HFFc6 (cell line): Measurements from ENCODE around the gene ALDOA. TPM values are rescaled to one million over a fixed set of nuclear protein-coding genes. Genes with fewer than 3 reads are reported as not detected.

Experiments used
- DNase-seq: peaks from one replicate; pipeline ENCODE4 v3.0.0-alpha.2; 2018
- H3K27ac Mint-ChIP-seq: 2 replicates; pipeline ENCODE4 v1.8.0; 2020; ENCODE audit warnings: mild to moderate bottlenecking, mixed read lengths
- H3K27me3 Mint-ChIP-seq: 2 replicates; pipeline ENCODE4 v1.8.0; 2021; ENCODE audit warnings: mild to moderate bottlenecking, moderate library complexity, mixed read lengths; ENCODE audit not compliant: insufficient read depth
- H3K36me3 Mint-ChIP-seq: 2 replicates; pipeline ENCODE4 v1.8.0; 2021; ENCODE audit warnings: low read depth, mixed read lengths
- H3K4me1 Mint-ChIP-seq: 2 replicates; pipeline ENCODE4 v1.8.0; 2020; ENCODE audit warnings: low read depth, mixed read lengths
- H3K4me3 Mint-ChIP-seq: 2 replicates; pipeline ENCODE4 v1.8.0; 2020; ENCODE audit warnings: mild to moderate bottlenecking, moderate library complexity, mixed read lengths
- H3K9me3 Mint-ChIP-seq: 2 replicates; pipeline ENCODE4 v1.8.0; 2020; ENCODE audit warnings: mild to moderate bottlenecking, mixed read lengths
- CTCF ChIP-seq: fragments of 200-600 bp; sonication (generic); IDR thresholded peaks from 2 replicates; pipeline ENCODE4 v1.5.0; 2021; ENCODE audit warnings: antibody characterized with exemption, mild to moderate bottlenecking
- total RNA-seq, 6 experiments: library from RNA; stranded (reverse); fragmentation: NEBNext Ultra II Directional; extraction: Animal tissue kit (Norgen Biotek cat#: 25700); gene quantifications; 2 replicates in 1 of 6; 3 replicates in 5 of 6; pipeline ENCODE4 v1.2.3, GENCODE V29; 2021

ALDOA gene
- total RNA-seq, 6 experiments from 2014 or later: 1,621 to 1,937 (median 1,752) TPM

GRCh38 chr16:30076276-30076791, 10.8 kb downstream of the ALDOA start:
- Mint-ChIP-seq H3K9me3 (no peaks in the 10 kb centered on the region; the same call in 1 of the 2 replicates), H3K4me3 (peak overlapping the region; percentile 98), H3K27me3 (peaks cover 10% of the 10 kb centered on the region), H3K4me1 (peaks cover 27% of the 10 kb centered on the region), H3K27ac (peak overlapping the region; percentile 83), H3K36me3 (peaks cover 40% of the 10 kb centered on the region)
- no peak for TF ChIP-seq CTCF
- DNase-seq: no peak

- Mint-ChIP-seq H3K36me3 (peaks cover 38% of the 10 kb centered on the region), H3K4me1 (peaks cover 27% of the 10 kb centered on the region), H3K9me3 (no peaks in the 10 kb centered on the region), H3K4me3 (peak overlapping the region; percentile 98), H3K27ac (peak overlapping the region; percentile 83), H3K27me3 (peaks cover 10% of the 10 kb centered on the region)
- peak; percentile 33 for DNase-seq
- TF ChIP-seq CTCF: no peak
Measured at GRCh38 chr16:30077656-30078055, 12.1 kb downstream of the ALDOA start.

DNA sequence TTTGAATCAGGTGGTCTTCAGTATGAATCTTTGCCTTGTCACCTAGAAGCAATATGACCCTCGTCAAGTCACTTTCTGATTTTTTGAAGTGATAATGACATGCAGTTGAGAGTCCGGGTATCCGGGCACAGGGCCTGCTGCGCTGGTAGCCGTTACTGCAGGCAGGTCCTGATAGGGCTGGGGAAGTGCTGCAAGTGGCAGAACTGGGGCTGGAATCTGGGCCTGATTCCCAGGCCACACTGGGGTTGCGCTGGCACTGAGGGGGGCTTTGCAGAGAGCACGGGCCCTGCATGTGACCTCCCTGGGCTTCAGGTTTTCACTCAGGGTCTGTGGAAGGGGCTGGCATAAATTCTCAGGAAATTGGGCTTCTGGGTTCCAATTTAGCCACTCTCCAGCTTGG, 13.2 kb downstream of the ALDOA start:
- Mint-ChIP-seq H3K36me3 (peaks cover 42% of the 10 kb centered on the region), H3K27ac (peak overlapping the region; percentile 52; the same call in 1 of the 2 replicates), H3K4me1 (peaks cover 27% of the 10 kb centered on the region), H3K4me3 (no peak overlapping the region), H3K9me3 (no peaks in the 10 kb centered on the region), H3K27me3 (peaks cover 8% of the 10 kb centered on the region)
- no peak for DNase-seq
- no peak for TF ChIP-seq CTCF

- Mint-ChIP-seq H3K27me3 (peaks cover 5% of the 10 kb centered on the region), H3K36me3 (peaks cover 40% of the 10 kb centered on the region), H3K4me3 (no peak overlapping the region), H3K9me3 (no peaks in the 10 kb centered on the region), H3K27ac (no peak overlapping the region), H3K4me1 (peaks cover 27% of the 10 kb centered on the region)
- DNase-seq: no peak
- TF ChIP-seq CTCF: no peak
Measured at GRCh38 chr16:30079480-30079879, 13.9 kb downstream of the ALDOA start.

DNA sequence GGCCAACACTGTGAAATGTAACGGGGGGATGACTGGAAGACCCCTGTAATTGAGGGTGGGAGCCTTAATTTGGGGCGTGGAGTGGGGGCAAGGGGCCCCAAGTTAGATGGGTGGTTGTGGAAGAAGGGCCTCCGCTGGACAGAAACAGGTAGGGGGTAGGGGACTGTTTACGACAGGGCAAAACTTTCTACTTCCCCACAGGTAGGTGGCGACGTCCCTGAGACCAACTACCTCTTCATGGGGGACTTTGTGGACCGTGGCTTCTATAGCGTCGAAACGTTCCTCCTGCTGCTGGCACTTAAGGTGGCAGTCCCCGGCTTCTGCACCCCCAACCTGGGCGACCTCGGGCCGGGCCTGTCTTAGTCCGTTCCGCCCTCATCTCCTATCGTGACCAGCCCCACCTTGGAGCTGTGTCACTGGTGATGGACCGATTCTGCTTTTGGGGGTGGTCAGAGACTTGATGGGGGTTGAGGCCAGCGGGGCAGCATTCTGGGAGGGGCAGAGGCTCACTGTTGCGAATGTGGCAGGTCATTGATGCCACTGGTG, 17.1 kb downstream of the ALDOA start:
- no peak overlapping the region for H3K4me3 Mint-ChIP-seq
- peaks cover 9% of the 10 kb centered on the region for H3K4me1 Mint-ChIP-seq
- H3K36me3 Mint-ChIP-seq: peaks cover 29% of the 10 kb centered on the region
- peak; percentile 53; the same call in 1 of the 2 replicates for TF ChIP-seq CTCF
- H3K27ac Mint-ChIP-seq: no peak overlapping the region
- no peaks in the 10 kb centered on the region for H3K9me3 Mint-ChIP-seq
- DNase-seq: no peak
- no peaks in the 10 kb centered on the region; the same call in 1 of the 2 replicates for H3K27me3 Mint-ChIP-seq
